ENCODE data around the gene TPPP. TPM values are rescaled to one million over a fixed set of nuclear protein-coding genes. Genes with fewer than 3 reads are reported as not detected.

The TPPP gene
- total RNA-seq, 1 donor from 2014 or later: 21.6 TPM

- Histone ChIP-seq H3K9me3 (replicated peaks) (no peaks in the 10 kb centered on the region), H3K4me1 (no peaks in the 10 kb centered on the region), H3K4me3 (no peak overlapping the region), H3K27me3 (ENCODE audit: low read depth) (no peaks in the 10 kb centered on the region), H3K27ac (replicated peaks) (no peak overlapping the region), H3K36me3 (peaks cover 15% of the 10 kb centered on the region)
- no peak for DNase-seq
- TF ChIP-seq CTCF (IDR thresholded peaks at IDR 0.05; ENCODE audit: borderline replicate concordance): no peak
- intact Hi-C loops (cut with micrococcal nuclease): no loop called here
These were observed 49.8 kb downstream of the TPPP start for GRCh38 chr5:643351-643801.

GRCh38 chr5:642481-642880 is 50.7 kb downstream of the TPPP start:
- Histone ChIP-seq H3K36me3 (peaks cover 24% of the 10 kb centered on the region), H3K9me3 (replicated peaks) (no peaks in the 10 kb centered on the region)

GRCh38 chr5:641331-641765 is 51.8 kb downstream of the TPPP start:
- Histone ChIP-seq H3K27ac (replicated peaks) (no peak overlapping the region), H3K4me3 (no peak overlapping the region), H3K9me3 (replicated peaks) (no peaks in the 10 kb centered on the region), H3K36me3 (peaks cover 28% of the 10 kb centered on the region), H3K27me3 (ENCODE audit: low read depth) (no peaks in the 10 kb centered on the region), H3K4me1 (no peaks in the 10 kb centered on the region)
- no peak for DNase-seq
- intact Hi-C loops (cut with micrococcal nuclease): no loop called here
- TF ChIP-seq CTCF (IDR thresholded peaks at IDR 0.05; ENCODE audit: borderline replicate concordance): no peak

More at GRCh38 chr5:642481-642880, 50.7 kb downstream of the TPPP start:
- no peak overlapping the region for H3K27ac ChIP-seq (replicated peaks)
- no peaks in the 10 kb centered on the region for H3K27me3 ChIP-seq (ENCODE audit: low read depth)
- TF ChIP-seq CTCF (IDR thresholded peaks at IDR 0.05; ENCODE audit: borderline replicate concordance): no peak
- no peak overlapping the region for H3K4me3 ChIP-seq
- intact Hi-C loops (cut with micrococcal nuclease): no loop called here
- no peaks in the 10 kb centered on the region for H3K4me1 ChIP-seq
- DNase-seq: no peak

GRCh38 chr5:640461-641330 is 52.5 kb downstream of the TPPP start:
- intact Hi-C loops (cut with micrococcal nuclease): no loop called here
- no peaks in the 10 kb centered on the region for H3K27me3 ChIP-seq (ENCODE audit: low read depth)
- H3K4me1 ChIP-seq: no peaks in the 10 kb centered on the region
- no peak for TF ChIP-seq CTCF (IDR thresholded peaks at IDR 0.05; ENCODE audit: borderline replicate concordance)
- peaks cover 35% of the 10 kb centered on the region for H3K36me3 ChIP-seq
- DNase-seq: no peak
- H3K9me3 ChIP-seq (replicated peaks): peaks cover under 1% of the 10 kb centered on the region
- H3K27ac ChIP-seq (replicated peaks): no peak overlapping the region
- H3K4me3 ChIP-seq: no peak overlapping the region

- no peak for TF ChIP-seq CTCF (IDR thresholded peaks at IDR 0.05; ENCODE audit: borderline replicate concordance)
These were observed 53.5 kb downstream of the TPPP start for GRCh38 chr5:639584-640213.

More at GRCh38 chr5:639584-640213, 53.5 kb downstream of the TPPP start:
- Histone ChIP-seq H3K9me3 (replicated peaks) (peaks cover 5% of the 10 kb centered on the region), H3K4me3 (no peak overlapping the region), H3K36me3 (peaks cover 44% of the 10 kb centered on the region), H3K27ac (replicated peaks) (no peak overlapping the region), H3K4me1 (no peaks in the 10 kb centered on the region), H3K27me3 (ENCODE audit: low read depth) (no peaks in the 10 kb centered on the region)
- no peak for DNase-seq
- intact Hi-C loops (cut with micrococcal nuclease): no loop called here

Measured in left ventricle myocardium inferior (tissue), 1 donor.